NCI-H345 treated with DMSO at 0.1 percent for 48 hours (cell line): Measurements from ENCODE around the gene CRB2.

ENCODE experiments used
- DNase-seq: peaks from one replicate; lab custom pipeline; 2025; ENCODE audit not compliant: unreplicated experiment; lab: John Stamatoyannopoulos, UW

CRB2 gene

GRCh38 chr9:123355761-123356431, at the start of gene CRB2:
CRB2 (plus strand) TSS chr9:123356197; CDS start chr9:123356261, 64 bp downstream.
- DNase-seq: no peak

GRCh38 chr9:123309611-123310010, 46.4 kb upstream of the CRB2 start:
- no peak for DNase-seq

- no peak for DNase-seq
Observed at GRCh38 chr9:123310551-123311249, 45.3 kb upstream of the CRB2 start.

- DNase-seq: no peak
Observed at GRCh38 chr9:123311250-123311752, 44.7 kb upstream of the CRB2 start.

- DNase-seq: no peak
Observed at GRCh38 chr9:123312306-123312877, 43.6 kb upstream of the CRB2 start.

- no peak for DNase-seq
Observed at GRCh38 chr9:123314617-123315016, 41.4 kb upstream of the CRB2 start.

GRCh38 chr9:123315635-123316034, 40.4 kb upstream of the CRB2 start:
- DNase-seq: no peak

- no peak for DNase-seq
Observed at GRCh38 chr9:123316053-123316718, 39.8 kb upstream of the CRB2 start.

GRCh38 chr9:123318202-123318601, 37.8 kb upstream of the CRB2 start:
- DNase-seq: no peak

GRCh38 chr9:123318961-123319421, 37.0 kb upstream of the CRB2 start:
- DNase-seq: no peak

GRCh38 chr9:123319541-123320339, 36.3 kb upstream of the CRB2 start:
- DNase-seq: no peak

- no peak for DNase-seq
Observed at GRCh38 chr9:123320814-123321213, 35.2 kb upstream of the CRB2 start.

- no peak for DNase-seq
Observed at GRCh38 chr9:123321616-123322272, 34.3 kb upstream of the CRB2 start.

GRCh38 chr9:123322273-123323195, 33.5 kb upstream of the CRB2 start:
- DNase-seq: no peak

GRCh38 chr9:123323196-123324013, 32.6 kb upstream of the CRB2 start:
- DNase-seq: no peak

GRCh38 chr9:123324767-123325183, 31.2 kb upstream of the CRB2 start:
- no peak for DNase-seq

GRCh38 chr9:123326187-123326586, 29.8 kb upstream of the CRB2 start:
- no peak for DNase-seq

GRCh38 chr9:123326662-123327093, 29.3 kb upstream of the CRB2 start:
- DNase-seq: no peak
